GM21423 (cell line): ENCODE data around the gene THEMIS.
"Not testable (repeated sequence)": the region's sequence is repeated elsewhere in the genome, so short reads cannot be mapped to it uniquely, and the experiment has no call there.

ENCODE experiments used
- ATAC-seq: cut with Tn5 transposase; IDR thresholded peaks from one replicate; pipeline ENCODE4 v1.9.1; 2021; ENCODE audit warnings: mild to moderate bottlenecking, moderate library complexity; ENCODE audit not compliant: unreplicated experiment

The THEMIS gene

GRCh38 chr6:127811900-127812570 is 88.8 kb downstream of the THEMIS start:
- ATAC-seq, result no peak

- ATAC-seq, result no peak
Measured at GRCh38 chr6:127807806-127808517, 92.9 kb downstream of the THEMIS start.

- no peak for ATAC-seq
Measured at GRCh38 chr6:127796713-127797112, 104.1 kb downstream of the THEMIS start.

GRCh38 chr6:127794405-127794804 is 106.5 kb downstream of the THEMIS start:
- no peak for ATAC-seq

GRCh38 chr6:127793396-127793795 is 107.5 kb downstream of the THEMIS start:
- no peak for ATAC-seq

- ATAC-seq, result no peak
Measured at GRCh38 chr6:127792616-127793015, 108.2 kb downstream of the THEMIS start.

- ATAC-seq, result no peak
Measured at GRCh38 chr6:127791779-127792528, 108.9 kb downstream of the THEMIS start.

GRCh38 chr6:127790571-127790970 is 110.3 kb downstream of the THEMIS start:
- ATAC-seq, result no peak

GRCh38 chr6:127786109-127786508 is 114.7 kb downstream of the THEMIS start:
- ATAC-seq, result no peak

- ATAC-seq, result no peak
Measured at GRCh38 chr6:127784468-127784867, 116.4 kb downstream of the THEMIS start.

- ATAC-seq, result not testable (repeated sequence)
Measured at GRCh38 chr6:127781636-127782272, 119.1 kb downstream of the THEMIS start.

GRCh38 chr6:127776320-127776719 is 124.5 kb downstream of the THEMIS start:
- ATAC-seq, result no peak

GRCh38 chr6:127775371-127775770 is 125.5 kb downstream of the THEMIS start:
- ATAC-seq, result no peak

- ATAC-seq, result no peak
Measured at GRCh38 chr6:127768745-127769144, 132.1 kb downstream of the THEMIS start.

- no peak for ATAC-seq
Measured at GRCh38 chr6:127768223-127768622, 132.6 kb downstream of the THEMIS start.

- ATAC-seq, result no peak
Measured at GRCh38 chr6:127765949-127766348, 134.9 kb downstream of the THEMIS start.

- ATAC-seq, result no peak
Measured at GRCh38 chr6:127762284-127762683, 138.6 kb downstream of the THEMIS start.

- no peak for ATAC-seq
Measured at GRCh38 chr6:127761084-127761483, 139.8 kb downstream of the THEMIS start.

GRCh38 chr6:127749095-127749494 is 151.8 kb downstream of the THEMIS start:
- ATAC-seq, result no peak

- ATAC-seq, result no peak
Measured at GRCh38 chr6:127748290-127748689, 152.6 kb downstream of the THEMIS start.

- no peak for ATAC-seq
Measured at GRCh38 chr6:127738423-127738822, 162.4 kb downstream of the THEMIS start.
